NCI-H1694 treated with DMSO at 0.1 percent for 48 hours (cell line): Measurements from ENCODE around the gene SH3BGRL3.
A peak's percentile ranks its signal among the peaks of the same experiment; 100 is the strongest.
"Not testable (repeated sequence)": the region's sequence is repeated elsewhere in the genome, so short reads cannot be mapped to it uniquely, and the experiment has no call there.

Experiments used
- DNase-seq: peaks from one replicate; lab custom pipeline; 2025; lab: John Stamatoyannopoulos, UW

SH3BGRL3 gene

DNA sequence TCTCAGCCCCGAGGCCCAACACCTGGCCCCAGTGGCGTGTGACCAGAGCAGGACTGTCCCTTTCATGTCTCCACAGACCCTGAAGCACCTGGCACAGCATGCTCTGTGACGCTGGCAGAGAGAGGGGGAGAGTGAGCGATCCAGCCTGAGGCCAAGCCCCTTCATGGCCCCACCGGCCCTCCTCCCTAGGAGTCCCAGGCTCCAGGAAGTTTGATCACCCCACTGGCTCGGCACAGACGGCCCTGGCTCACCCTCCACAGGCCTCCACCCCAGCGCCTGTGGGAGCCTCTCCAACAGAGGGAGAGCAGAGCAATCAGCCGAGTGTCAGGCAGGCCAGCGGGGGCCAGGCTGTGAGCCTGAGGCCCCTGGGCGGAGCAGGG, 11.0 kb downstream of the SH3BGRL3 start:
- DNase-seq: no peak

GRCh38 chr1:26291433-26291832, 11.5 kb downstream of the SH3BGRL3 start:
- no peak for DNase-seq

DNA sequence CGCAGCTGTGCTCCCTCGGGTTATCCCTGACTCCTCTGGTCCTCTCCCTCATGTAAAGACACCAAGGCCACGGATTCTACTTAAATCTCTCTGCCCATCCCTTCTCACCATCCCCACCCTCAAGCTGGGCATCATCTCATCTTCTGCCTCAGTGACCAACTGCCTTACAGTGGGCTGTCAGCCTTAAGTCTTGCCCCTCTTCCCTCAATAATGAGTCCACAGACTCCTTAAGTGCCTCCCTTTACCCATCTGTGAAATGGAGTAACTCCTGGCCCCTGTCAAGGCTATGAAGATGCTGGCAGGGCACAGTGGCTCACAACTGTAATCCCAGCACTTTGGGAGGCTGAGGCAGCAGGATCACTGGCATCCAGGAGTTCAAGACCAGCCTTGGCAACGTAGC, 12.1 kb downstream of the SH3BGRL3 start:
- DNase-seq: no peak

GRCh38 chr1:26292735-26293134, 12.8 kb downstream of the SH3BGRL3 start:
- DNase-seq: not testable (repeated sequence)

DNA sequence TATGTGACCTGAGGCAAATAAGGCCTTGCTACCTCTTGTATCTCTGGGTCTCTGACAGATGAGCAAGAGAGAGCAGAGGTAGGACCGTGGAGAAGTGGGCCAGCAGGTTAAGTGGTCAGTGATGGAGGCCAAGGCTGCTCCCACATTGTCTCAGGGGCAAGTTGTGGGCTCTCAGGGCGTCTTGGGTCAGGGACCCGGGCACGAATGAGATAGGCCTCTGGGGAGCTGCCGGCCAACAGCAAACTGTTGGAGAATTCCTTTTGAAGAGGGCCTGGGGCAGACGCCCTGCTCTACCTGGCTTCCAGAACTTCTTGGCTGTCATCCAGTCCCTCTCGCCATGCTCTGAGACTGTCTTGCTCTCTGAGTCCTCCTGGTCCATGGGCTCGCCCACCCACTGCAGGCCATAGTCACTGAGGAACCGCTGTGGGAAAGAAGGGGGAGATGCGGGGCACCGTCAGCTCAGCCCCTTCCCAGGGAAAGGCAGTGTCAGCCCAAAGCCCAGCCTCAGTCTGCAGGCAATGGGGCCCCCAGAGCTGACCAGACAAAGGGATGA, 14.1 kb downstream of the SH3BGRL3 start:
- no peak for DNase-seq

- DNase-seq: no peak
These were observed 15.6 kb downstream of the SH3BGRL3 start for GRCh38 chr1:26295194-26296138.

GRCh38 chr1:26296340-26297056, 16.6 kb downstream of the SH3BGRL3 start:
- DNase-seq: no peak

DNA sequence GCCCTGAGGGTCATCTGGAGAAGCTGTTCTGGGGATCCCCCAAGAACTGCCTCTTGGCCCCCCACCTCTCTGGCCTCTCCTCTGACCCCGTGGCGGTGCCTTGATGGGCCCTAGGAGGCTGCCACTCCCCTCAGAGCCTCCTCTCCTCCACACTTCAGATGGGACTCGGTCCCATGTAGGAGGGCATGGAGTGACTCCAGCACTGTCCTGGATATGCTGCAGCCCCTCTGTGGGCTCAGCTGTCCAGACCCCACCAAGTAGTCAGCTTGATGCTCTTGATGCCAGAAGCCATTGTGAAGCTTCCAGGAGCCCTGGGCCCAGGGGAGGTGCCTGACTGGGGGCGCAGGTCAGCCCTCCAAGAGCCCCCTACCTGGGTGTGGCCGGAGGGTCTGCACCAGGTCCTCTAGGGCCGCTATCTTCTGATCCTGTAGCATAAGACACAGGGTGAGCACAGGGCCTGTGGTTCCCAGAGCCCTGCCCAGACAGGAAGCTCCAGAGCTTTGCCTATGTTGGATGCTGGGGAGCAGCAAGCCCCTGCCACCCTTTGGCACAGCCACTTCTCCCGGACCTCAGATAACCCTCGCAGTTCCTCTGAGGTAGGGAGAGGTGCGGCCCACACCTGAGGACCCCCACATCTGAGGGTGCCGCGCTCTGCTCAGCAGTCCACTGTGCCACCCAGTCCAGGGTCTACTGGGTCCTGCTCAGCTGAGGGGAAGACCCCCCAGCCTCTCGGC, 17.3 kb downstream of the SH3BGRL3 start:
- DNase-seq: no peak

DNA sequence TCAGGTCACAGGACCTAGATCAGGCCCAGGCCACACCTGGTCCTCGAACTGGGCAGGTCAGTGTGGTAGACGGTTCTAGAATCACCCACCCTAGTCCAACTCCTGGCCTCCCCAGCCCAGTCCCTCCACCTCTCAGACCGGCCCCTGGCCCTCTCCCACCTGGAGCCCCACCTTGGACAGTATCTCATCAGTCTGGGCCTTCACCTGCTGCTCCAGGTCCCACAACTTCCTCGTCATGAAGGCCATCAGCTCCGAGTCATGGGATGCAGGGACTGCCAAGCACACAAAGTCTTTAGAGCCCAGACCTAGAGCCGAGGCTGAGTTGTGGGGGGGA, 17.9 kb downstream of the SH3BGRL3 start:
- no peak for DNase-seq

DNA sequence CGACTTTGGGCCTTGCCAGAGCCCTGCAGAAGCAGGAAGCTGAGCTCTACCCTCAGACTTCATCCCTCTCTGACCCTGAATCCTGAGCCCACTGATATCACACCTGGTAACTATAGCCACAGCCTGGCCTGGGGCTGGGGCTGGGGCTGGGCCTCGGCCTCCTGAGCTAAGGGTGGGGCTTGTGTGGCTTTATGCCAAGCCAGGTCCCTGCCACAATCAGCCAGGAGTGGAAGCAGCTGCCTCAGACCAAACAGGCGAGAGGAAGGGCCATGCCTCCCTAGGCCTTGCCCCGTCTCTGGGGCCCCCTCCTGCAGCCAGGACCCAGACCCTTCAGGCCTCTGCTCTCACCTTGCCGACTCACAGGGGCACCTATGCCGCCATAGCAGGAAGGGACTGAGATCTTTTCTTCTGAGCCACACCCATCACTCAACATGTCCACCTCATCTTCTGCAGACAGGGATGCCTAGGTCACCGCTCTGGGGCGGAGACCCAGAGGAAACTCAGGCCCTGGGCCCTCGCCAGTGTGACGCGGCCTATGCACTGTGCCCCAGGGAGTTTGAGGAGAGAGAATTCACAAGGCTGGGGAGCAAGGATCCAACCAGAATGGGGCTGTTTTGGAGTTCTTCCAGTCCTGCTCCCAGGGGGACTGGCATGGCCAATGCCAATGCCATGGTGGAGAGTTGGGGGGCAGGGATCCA, 20.8 kb downstream of the SH3BGRL3 start:
- no peak for DNase-seq

- DNase-seq: peak; percentile 2
These were observed 23.0 kb downstream of the SH3BGRL3 start for GRCh38 chr1:26302733-26303405.

DNA sequence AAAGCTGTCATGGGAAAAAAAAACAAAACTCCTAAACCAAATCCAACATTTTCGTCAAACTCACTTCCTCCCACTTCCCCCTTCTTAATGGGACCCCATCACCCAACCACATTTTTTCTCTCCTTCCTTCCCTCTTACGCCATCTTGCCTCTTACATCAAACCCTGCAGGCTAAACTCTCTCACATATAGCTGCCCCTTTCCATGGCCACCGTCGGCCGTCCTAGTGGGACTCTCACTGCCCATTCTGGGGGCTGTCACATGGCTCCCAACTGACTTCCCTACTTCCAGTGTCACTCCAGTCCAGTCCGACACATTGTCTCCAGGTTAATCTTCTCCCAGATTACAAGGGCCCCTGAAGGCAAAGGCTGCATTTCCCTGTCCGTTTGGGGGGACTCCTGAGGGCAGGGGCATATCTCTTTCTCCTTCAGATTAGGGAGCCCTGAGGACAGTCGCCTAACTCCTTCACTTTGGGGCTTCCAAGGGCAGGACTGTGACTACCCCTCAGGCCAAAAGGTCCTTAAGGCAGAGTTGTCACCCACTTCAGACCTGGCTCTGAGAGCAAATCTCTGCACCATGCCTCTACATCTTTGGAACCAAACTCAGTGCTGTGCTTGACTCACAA, 25.9 kb downstream of the SH3BGRL3 start:
- no peak for DNase-seq

DNA sequence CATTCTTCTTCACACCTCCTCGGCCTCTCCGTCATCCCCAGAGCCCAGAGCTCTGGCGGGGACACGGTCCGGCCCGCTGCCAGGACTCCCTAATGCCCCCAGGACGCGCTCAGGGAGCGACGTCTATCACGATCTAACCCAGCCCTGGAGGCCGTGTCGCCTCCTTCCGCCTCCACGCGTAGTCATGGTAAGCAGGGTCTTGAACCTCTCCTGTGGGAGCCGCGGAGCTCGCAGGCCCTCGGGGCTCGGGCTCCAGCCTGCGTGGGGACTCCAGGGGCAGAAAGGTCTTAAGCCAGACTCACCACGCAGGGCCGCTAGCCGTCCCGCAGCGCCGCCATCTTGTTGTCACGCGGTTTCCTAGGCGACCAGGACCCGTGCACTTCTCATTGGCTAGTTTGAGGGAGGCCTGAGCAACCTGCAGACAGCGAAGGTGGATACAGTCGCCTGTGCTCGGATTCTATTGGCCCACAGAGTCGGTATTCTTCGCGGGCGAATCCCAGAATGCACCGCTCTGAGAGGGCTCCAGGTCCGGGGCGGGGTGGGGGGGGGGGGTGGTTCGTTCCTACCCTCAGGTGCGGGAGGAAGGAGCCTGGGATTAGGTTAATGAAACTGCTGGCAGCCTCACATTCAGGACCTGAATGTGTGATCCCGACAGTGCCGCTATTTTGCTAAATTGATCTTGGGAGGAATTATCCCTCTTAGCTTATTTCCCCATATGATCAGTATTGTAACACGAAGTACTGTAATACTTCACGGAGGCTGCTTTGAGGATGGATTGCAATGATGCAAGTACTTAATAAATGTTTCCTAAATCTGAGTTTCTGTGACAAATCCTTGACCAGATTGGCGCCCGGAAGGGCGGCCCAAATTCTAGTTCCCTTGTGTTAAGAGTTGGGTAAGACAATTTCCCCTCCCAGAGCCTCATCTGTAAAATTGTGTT, 26.7 kb downstream of the SH3BGRL3 start, which contains the start of gene UBXN11:
TSS of gene UBXN11 (minus strand) at position 347 of the 940 bp plus-strand sequence. CDS start 3,753 bp downstream, outside the sequence.
- DNase-seq: peak; percentile 91

- DNase-seq: no peak
These were observed 27.5 kb downstream of the SH3BGRL3 start for GRCh38 chr1:26307363-26307781.

DNA sequence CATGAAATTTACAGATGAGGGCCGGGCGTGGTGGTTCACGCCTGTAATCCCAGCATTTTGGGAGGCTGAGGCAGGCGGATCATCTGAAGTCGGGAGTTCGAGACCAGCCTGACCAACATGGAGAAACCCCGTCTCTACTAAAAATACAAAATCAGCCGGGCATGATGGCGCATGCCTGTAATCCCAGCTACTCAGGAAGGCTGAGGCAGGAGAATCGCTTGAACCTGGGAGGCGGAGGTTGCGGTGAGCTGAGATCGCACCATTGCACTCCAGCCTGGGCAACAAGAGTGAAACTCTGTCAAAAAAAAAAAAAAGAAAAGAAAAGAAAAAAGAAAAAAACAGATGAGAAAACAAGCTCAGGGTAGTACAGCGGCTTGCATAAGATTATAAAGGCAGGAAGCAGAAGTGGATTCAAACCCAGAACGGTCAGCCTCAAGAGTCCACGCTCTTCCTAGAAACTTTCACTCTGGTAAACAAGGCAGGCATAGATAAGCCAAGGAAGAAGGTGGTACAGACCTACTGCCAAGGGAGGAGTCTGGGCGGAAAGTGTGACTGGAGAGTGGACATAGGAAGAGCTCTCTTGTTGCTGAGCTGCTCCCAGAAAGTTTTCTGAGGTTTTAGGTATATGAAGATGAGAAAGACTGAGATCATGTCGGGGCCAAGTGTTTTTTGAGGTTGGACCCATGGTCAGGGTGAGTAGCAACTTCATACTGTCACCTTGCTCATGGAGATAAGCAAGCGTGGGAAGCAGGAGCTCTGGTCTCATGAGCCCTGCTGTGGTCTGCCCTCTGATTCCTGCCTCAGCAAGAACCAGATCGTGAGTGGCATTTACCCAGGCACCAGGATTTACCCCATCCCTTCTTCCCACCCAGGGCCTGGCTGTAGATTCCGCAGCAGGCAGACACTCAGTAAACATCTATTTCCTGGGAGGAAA, 28.3 kb downstream of the SH3BGRL3 start:
- not testable (repeated sequence) for DNase-seq

DNA sequence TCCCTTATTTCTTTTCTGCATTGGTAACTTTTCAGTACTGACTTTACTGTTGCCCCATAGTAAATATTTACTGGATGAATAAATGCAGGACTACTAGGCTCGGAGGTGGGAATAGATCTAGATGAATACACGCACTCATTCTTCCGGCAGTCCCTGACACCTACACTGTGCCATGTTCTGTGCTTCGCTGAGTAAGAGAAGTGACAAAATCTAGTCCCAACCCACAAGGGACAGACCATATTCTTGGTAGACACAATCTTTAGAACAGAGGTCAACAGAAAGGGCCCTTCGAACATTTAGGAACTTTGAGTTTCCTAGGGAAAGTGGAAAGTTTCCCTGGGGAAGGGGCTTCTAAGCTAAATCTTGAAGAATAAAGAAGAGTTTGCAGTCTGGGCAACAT, 34.6 kb downstream of the SH3BGRL3 start:
- no peak for DNase-seq

GRCh38 chr1:26315874-26316850, 36.3 kb downstream of the SH3BGRL3 start:
- DNase-seq: no peak
